K562 (cell line): ENCODE results near the gene UBE2M. TPM values are rescaled to one million over a fixed set of nuclear protein-coding genes. Genes with fewer than 3 reads are reported as not detected.

Experiments used
- ATF1 ChIP-seq, 2 experiments: fragments of 450-650 bp in 1 of 2; IDR thresholded peaks; 2 replicates each; pipeline ENCODE4 v1.6.1; 2016; ENCODE audit warnings: missing compliant biosample characterization in 1 of 2, missing genetic modification characterization in 1 of 2
- CBX3 ChIP-seq, 2 experiments: IDR thresholded peaks; 1 replicate in 1 of 2; 2 replicates in 1 of 2; pipeline ENCODE4 v1.6.1; 2012; ENCODE audit warnings: inconsistent platforms in 2 of 2, low read length in 2 of 2, borderline replicate concordance in 1 of 2, control low read depth in 1 of 2
- CREM ChIP-seq: IDR thresholded peaks from 2 replicates; pipeline ENCODE4 v1.6.1; 2014; ENCODE audit warnings: antibody characterized with exemption, low read depth
- GABPB1 ChIP-seq: sonication (generic); formaldehyde crosslinking; IDR thresholded peaks from 2 replicates; pipeline ENCODE4 v1.8.0; 2022; ENCODE audit warnings: mild to moderate bottlenecking, missing genetic modification reagents
- HDAC2 ChIP-seq: fragments of 450-650 bp; IDR thresholded peaks from 2 replicates; pipeline ENCODE4 v1.6.1; 2016; ENCODE audit warnings: mild to moderate bottlenecking
- IFI16 ChIP-seq: fragments of 250-450 bp; sonication (Bioruptor Pico); IDR thresholded peaks from 2 replicates; pipeline ENCODE4 v2.1.2; 2022; ENCODE audit warnings: mild to moderate bottlenecking, inconsistent platforms
- RAD51 ChIP-seq: fragments of 450-650 bp; IDR thresholded peaks from 2 replicates; pipeline ENCODE4 v1.7.1; 2016; ENCODE audit warnings: low read depth, mild to moderate bottlenecking, borderline replicate concordance
- RB1 ChIP-seq: fragments of 450-650 bp; IDR thresholded peaks from 2 replicates; pipeline ENCODE4 v1.6.1; 2017; ENCODE audit warnings: low read depth, mild to moderate bottlenecking
- polyA plus RNA-seq, 8 experiments: library from polyadenylated mRNA; depleted of rRNA in 4 of 8; stranded (reverse) in 5 of 8; unstranded in 3 of 8; fragments of >200 nt; fragmentation: Nextera tagmentation in 2 of 8; fragmentation: Illumina TruSeq in 1 of 8; extraction: Ambion mirVana in 2 of 8; extraction: Trizol in 1 of 8; gene quantifications; 2 replicates each; pipeline versions ENCODE4 v1.2.1 to v1.2.3, GENCODE V29; 2011 to 2014; ENCODE audit warnings: inconsistent platforms in 1 of 8, missing spikeins in 1 of 8
- total RNA-seq, 7 experiments: library from RNA; depleted of rRNA in 6 of 7; stranded (reverse); fragments of >200 nt in 6 of 7; fragmentation: Illumina TruSeq in 2 of 7; extraction: Trizol in 2 of 7; gene quantifications; 2 replicates each; pipeline versions ENCODE4 v1.2.1 to v1.2.3, GENCODE V29; 2011 to 2021; ENCODE audit warnings: low replicate concordance in 1 of 7
- TF ChIP-seq, protein P1 (sequence below): fragments of 450-650 bp; IDR thresholded peaks from 2 replicates; pipeline ENCODE4 v1.6.1; 2018; ENCODE audit warnings: mild to moderate bottlenecking, low read depth; ENCODE audit not compliant: partially characterized antibody
- TF ChIP-seq, protein P2 (sequence below): fragments of 450-650 bp; IDR thresholded peaks from 2 replicates; pipeline ENCODE4 v1.7.0; 2016; ENCODE audit warnings: borderline replicate concordance
- TF ChIP-seq, protein P3 (sequence below): fragments of 450-650 bp; IDR thresholded peaks from one replicate; pipeline ENCODE4 v1.6.1; 2018; ENCODE audit warnings: mild to moderate bottlenecking, moderate library complexity; ENCODE audit not compliant: partially characterized antibody
- TF ChIP-seq, protein P4 (sequence below): sonication (generic); formaldehyde crosslinking; IDR thresholded peaks from 2 replicates; pipeline ENCODE4 v1.8.1; 2023; ENCODE audit warnings: mild to moderate bottlenecking, missing genetic modification reagents
- TF ChIP-seq, protein P5 (sequence below), 2 experiments: fragments of 450-650 bp; formaldehyde crosslinking in 1 of 2; IDR thresholded peaks; 2 replicates each; pipeline versions ENCODE4 v1.4.0 to v1.6.1; 2014 to 2020; ENCODE audit warnings: mild to moderate bottlenecking in 2 of 2, borderline replicate concordance in 1 of 2, low read depth in 1 of 2

The UBE2M gene
- total and polyA plus RNA-seq, 9 of the 15 experiments (the other 6 are each of a cell fraction or from before 2014, with no cell fraction given) = 0.92 to 163 (median 85.7) TPM

DNA sequence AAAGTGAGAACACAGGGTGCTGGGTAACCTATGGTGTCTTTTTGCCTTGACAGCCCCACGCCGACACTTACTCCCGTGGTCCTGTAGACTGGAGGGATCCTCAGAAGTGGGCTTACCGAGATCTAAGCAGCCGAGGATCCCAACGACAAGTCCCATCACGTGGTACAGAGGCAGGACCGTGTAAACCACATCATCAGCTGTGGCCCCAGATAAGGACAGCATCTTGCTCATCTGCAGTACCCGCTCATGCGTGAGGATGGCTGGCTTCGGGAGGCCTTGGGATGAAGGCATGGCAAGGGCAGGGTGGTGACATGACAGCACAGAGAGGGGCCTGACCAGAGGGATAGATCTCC, 48.7 kb downstream of the UBE2M start (continued):
- TF ChIP-seq RAD51 (peak; percentile 89), CBX3 (IDR thresholded peaks at IDR 0.05; ENCODE audit: borderline replicate concordance in 1 of 2, low read length in 2 of 2) (no peak), CREM (peak; percentile 74), IFI16 (CRISPR knock-in tag) (no peak), ATF1 (CRISPR knock-in tag; IDR thresholded peaks at IDR 0.05) (no peak), ATF1 (tag; IDR thresholded peaks at IDR 0.05) (peak; percentile 29; the same call in 1 of the 2 replicates), GABPB1 (CRISPR knock-in tag) (peak; percentile 41; the same call in 1 of the 2 replicates), HDAC2 (0 out of 2 replicates have a peak, but pooled peaks have one; percentile 23), RB1 (no peak)
- TF ChIP-seq, protein P1, sequence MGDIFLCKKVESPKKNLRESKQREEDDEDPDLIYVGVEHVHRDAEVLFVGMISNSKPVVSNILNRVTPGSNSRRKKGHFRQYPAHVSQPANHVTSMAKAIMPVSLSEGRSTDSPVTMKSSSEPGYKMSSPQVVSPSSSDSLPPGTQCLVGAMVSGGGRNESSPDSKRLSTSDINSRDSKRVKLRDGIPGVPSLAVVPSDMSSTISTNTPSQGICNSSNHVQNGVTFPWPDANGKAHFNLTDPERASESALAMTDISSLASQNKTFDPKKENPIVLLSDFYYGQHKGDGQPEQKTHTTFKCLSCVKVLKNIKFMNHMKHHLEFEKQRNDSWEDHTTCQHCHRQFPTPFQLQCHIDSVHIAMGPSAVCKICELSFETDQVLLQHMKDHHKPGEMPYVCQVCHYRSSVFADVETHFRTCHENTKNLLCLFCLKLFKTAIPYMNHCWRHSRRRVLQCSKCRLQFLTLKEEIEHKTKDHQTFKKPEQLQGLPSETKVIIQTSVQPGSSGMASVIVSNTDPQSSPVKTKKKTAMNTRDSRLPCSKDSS = no peak
- TF ChIP-seq, protein P2, sequence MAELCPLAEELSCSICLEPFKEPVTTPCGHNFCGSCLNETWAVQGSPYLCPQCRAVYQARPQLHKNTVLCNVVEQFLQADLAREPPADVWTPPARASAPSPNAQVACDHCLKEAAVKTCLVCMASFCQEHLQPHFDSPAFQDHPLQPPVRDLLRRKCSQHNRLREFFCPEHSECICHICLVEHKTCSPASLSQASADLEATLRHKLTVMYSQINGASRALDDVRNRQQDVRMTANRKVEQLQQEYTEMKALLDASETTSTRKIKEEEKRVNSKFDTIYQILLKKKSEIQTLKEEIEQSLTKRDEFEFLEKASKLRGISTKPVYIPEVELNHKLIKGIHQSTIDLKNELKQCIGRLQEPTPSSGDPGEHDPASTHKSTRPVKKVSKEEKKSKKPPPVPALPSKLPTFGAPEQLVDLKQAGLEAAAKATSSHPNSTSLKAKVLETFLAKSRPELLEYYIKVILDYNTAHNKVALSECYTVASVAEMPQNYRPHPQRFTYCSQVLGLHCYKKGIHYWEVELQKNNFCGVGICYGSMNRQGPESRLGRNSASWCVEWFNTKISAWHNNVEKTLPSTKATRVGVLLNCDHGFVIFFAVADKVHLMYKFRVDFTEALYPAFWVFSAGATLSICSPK = no peak
- TF ChIP-seq, protein P3, sequence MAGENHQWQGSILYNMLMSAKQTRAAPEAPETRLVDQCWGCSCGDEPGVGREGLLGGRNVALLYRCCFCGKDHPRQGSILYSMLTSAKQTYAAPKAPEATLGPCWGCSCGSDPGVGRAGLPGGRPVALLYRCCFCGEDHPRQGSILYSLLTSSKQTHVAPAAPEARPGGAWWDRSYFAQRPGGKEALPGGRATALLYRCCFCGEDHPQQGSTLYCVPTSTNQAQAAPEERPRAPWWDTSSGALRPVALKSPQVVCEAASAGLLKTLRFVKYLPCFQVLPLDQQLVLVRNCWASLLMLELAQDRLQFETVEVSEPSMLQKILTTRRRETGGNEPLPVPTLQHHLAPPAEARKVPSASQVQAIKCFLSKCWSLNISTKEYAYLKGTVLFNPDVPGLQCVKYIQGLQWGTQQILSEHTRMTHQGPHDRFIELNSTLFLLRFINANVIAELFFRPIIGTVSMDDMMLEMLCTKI = no peak
- TF ChIP-seq, protein P4, sequence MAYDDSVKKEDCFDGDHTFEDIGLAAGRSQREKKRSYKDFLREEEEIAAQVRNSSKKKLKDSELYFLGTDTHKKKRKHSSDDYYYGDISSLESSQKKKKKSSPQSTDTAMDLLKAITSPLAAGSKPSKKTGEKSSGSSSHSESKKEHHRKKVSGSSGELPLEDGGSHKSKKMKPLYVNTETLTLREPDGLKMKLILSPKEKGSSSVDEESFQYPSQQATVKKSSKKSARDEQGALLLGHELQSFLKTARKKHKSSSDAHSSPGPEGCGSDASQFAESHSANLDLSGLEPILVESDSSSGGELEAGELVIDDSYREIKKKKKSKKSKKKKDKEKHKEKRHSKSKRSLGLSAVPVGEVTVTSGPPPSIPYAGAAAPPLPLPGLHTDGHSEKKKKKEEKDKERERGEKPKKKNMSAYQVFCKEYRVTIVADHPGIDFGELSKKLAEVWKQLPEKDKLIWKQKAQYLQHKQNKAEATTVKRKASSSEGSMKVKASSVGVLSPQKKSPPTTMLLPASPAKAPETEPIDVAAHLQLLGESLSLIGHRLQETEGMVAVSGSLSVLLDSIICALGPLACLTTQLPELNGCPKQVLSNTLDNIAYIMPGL (CRISPR knock-in tag) = no peak
- TF ChIP-seq, protein P5, sequence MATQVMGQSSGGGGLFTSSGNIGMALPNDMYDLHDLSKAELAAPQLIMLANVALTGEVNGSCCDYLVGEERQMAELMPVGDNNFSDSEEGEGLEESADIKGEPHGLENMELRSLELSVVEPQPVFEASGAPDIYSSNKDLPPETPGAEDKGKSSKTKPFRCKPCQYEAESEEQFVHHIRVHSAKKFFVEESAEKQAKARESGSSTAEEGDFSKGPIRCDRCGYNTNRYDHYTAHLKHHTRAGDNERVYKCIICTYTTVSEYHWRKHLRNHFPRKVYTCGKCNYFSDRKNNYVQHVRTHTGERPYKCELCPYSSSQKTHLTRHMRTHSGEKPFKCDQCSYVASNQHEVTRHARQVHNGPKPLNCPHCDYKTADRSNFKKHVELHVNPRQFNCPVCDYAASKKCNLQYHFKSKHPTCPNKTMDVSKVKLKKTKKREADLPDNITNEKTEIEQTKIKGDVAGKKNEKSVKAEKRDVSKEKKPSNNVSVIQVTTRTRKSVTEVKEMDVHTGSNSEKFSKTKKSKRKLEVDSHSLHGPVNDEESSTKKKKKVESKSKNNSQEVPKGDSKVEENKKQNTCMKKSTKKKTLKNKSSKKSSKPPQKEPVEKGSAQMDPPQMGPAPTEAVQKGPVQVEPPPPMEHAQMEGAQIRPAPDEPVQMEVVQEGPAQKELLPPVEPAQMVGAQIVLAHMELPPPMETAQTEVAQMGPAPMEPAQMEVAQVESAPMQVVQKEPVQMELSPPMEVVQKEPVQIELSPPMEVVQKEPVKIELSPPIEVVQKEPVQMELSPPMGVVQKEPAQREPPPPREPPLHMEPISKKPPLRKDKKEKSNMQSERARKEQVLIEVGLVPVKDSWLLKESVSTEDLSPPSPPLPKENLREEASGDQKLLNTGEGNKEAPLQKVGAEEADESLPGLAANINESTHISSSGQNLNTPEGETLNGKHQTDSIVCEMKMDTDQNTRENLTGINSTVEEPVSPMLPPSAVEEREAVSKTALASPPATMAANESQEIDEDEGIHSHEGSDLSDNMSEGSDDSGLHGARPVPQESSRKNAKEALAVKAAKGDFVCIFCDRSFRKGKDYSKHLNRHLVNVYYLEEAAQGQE (IDR thresholded peaks at IDR 0.05; ENCODE audit: borderline replicate concordance) = peak; percentile 35; the same call in 1 of the 2 replicates
- TF ChIP-seq, protein P5 (CRISPR knock-in tag; IDR thresholded peaks at IDR 0.05; ENCODE audit: low read depth) = no peak
